NT2/D1 (cell line): ENCODE measurements around the gene KRT26.

Experiments used
- SUZ12 ChIP-seq: IDR thresholded peaks from 2 replicates; pipeline ENCODE4 v1.6.1; 2011; ENCODE audit not compliant: insufficient read length, insufficient read depth; ENCODE audit errors: extremely low read depth
- ZNF274 ChIP-seq: IDR thresholded peaks from 2 replicates; pipeline ENCODE4 v1.6.1; 2011; ENCODE audit warnings: mild to moderate bottlenecking, low read depth, low read length

GRCh38 chr17:40800381-40800780 lies 28.4 kb upstream of the KRT26 start:
- TF ChIP-seq SUZ12 (no peak), ZNF274 (no peak)
